Testis (tissue), 3 donors: ENCODE measurements around the gene CTBP2. TPM values are rescaled to one million over a fixed set of nuclear protein-coding genes. Genes with fewer than 3 reads are reported as not detected.

ENCODE experiments used
- DNase-seq: peaks from one replicate; pipeline ENCODE4 v3.0.0-alpha.2; 2019
- H3K27ac ChIP-seq, 2 donors: fragments of 200-600 bp; sonication (generic); one replicate each; pipeline ENCODE4 v1.5.1; 2019
- H3K27me3 ChIP-seq: fragments of 200-600 bp; sonication (generic); one replicate; pipeline ENCODE4 v1.5.1; 2019
- H3K36me3 ChIP-seq: fragments of 200-600 bp; sonication (generic); one replicate; pipeline ENCODE4 v1.5.1; 2017; ENCODE audit warnings: low read depth; ENCODE audit errors: missing control alignments
- H3K4me1 ChIP-seq: fragments of 200-600 bp; sonication (generic); one replicate; pipeline ENCODE4 v1.5.1; 2019
- H3K4me3 ChIP-seq, 2 donors: fragments of 200-600 bp; sonication (generic); one replicate each; pipeline ENCODE4 v1.5.1; 2017 to 2019
- H3K9me3 ChIP-seq: fragments of 200-600 bp; sonication (generic); one replicate; pipeline ENCODE4 v1.5.1; 2017
- POLR2A ChIP-seq: fragments of 450-650 bp; IDR thresholded peaks from one replicate; pipeline ENCODE4 v1.6.1; 2017; ENCODE audit warnings: antibody characterized with exemption, mild to moderate bottlenecking, moderate library complexity
- WGBS, 2 donors: methylation state at CpG; one replicate each; pipeline ENCODE4 v1.1.5; 2018; 5-methylcytosine and 5-hydroxymethylcytosine counted together
- intact Hi-C: fragments of 100-400 bp; cut with DNase I; formaldehyde crosslinking; loops from one replicate; pipeline ENCODE4 v1.15.1; 2023; ENCODE audit warnings: low total_unique reads
- polyA plus RNA-seq: library from polyadenylated mRNA; stranded (reverse); fragments of 350-450 nt; fragmentation: Illumina TruSeq; extraction: RNeasy Lipid Tissue Mini Kit (QIAGEN cat#74804); gene quantifications from one replicate; pipeline ENCODE4 v1.2.3, GENCODE V29; 2014; ENCODE audit warnings: low read depth, low replicate concordance; ENCODE audit not compliant: insufficient read depth
- total RNA-seq, 2 donors: library from RNA; depleted of rRNA; stranded (reverse); fragments of >200 nt; gene quantifications; one replicate each; pipeline ENCODE4 v1.2.3, GENCODE V29; 2016
- TF ChIP-seq, protein P1 (sequence below), 3 experiments: fragments of 450-650 bp in 2 of 3; fragments of 200-600 bp in 1 of 3; sonication (generic) in 1 of 3; IDR thresholded peaks; one replicate each; pipeline ENCODE4 v1.5.1; 2016 to 2019; ENCODE audit warnings: antibody characterized with exemption in 3 of 3, mild to moderate bottlenecking in 2 of 3, moderate library complexity in 1 of 3

CTBP2 gene
- total and polyA plus RNA-seq, 3 donors from 2014 or later: 44.7 to 79.5 (median 52.4) TPM

DNA sequence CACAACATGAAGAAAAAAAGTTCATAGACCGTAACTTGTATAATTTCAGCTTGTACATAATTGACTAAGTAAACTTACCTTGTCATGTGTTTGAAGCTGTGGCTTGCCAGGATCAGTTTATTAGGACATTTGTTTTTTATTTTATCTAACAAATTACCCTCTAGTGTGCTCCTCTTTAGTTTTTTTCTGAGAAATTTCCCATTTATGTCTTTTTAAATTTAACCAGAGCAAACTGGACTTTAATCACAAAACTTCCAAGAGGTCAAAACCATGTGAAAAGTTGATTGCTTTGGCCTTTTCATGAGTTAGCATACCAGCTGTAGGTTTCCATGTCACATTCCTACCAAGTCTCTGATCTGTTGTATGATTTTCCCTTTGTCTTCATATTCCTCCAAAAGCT, 176.0 kb downstream of the CTBP2 start:
- Histone ChIP-seq H3K4me3 (no peak overlapping the region), H3K9me3 (no peaks in the 10 kb centered on the region), H3K27ac (no peak overlapping the region), H3K4me1 (no peaks in the 10 kb centered on the region), H3K36me3 (no peaks in the 10 kb centered on the region), H3K27me3 (no peaks in the 10 kb centered on the region)
- 87 to 97% methylated on average over 1 of the region's 1 CpG for WGBS, 2 donors
- DNase-seq: no peak
- no peak for TF ChIP-seq POLR2A
- TF ChIP-seq, protein P1, sequence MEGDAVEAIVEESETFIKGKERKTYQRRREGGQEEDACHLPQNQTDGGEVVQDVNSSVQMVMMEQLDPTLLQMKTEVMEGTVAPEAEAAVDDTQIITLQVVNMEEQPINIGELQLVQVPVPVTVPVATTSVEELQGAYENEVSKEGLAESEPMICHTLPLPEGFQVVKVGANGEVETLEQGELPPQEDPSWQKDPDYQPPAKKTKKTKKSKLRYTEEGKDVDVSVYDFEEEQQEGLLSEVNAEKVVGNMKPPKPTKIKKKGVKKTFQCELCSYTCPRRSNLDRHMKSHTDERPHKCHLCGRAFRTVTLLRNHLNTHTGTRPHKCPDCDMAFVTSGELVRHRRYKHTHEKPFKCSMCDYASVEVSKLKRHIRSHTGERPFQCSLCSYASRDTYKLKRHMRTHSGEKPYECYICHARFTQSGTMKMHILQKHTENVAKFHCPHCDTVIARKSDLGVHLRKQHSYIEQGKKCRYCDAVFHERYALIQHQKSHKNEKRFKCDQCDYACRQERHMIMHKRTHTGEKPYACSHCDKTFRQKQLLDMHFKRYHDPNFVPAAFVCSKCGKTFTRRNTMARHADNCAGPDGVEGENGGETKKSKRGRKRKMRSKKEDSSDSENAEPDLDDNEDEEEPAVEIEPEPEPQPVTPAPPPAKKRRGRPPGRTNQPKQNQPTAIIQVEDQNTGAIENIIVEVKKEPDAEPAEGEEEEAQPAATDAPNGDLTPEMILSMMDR (IDR thresholded peaks at IDR 0.05): no peak
- intact Hi-C loops: no loop called here

DNA sequence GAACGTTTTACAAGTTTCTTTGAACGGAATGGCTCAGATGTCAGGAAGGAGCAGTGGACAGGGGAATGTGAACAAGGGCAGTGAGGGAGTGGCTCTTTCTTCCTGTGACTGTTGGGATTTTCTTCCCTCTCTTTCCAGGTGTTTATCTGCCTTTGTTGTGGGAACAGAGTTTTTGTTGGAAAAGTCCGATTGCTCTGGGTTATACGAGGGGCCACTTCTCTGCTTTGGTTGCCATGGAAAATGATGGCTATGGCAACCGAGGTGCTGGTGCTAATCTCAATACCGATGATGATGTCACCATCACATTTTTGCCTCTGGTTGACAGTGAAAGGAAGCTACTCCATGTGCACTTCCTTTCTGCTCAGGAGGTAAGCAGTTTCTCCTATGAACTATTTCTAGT, 177.0 kb downstream of the CTBP2 start:
- intact Hi-C loops: no loop called here
- no peak overlapping the region for H3K27ac ChIP-seq
- no peak overlapping the region for H3K4me3 ChIP-seq
- TF ChIP-seq, protein P1 (IDR thresholded peaks at IDR 0.05): no peak
- TF ChIP-seq POLR2A: no peak
- H3K9me3 ChIP-seq: no peaks in the 10 kb centered on the region
- H3K27me3 ChIP-seq: no peaks in the 10 kb centered on the region
- no peak for DNase-seq
- H3K4me1 ChIP-seq: no peaks in the 10 kb centered on the region
- H3K36me3 ChIP-seq: no peaks in the 10 kb centered on the region
- 68 to 72% methylated on average over 6 of the region's 6 CpGs for WGBS, 2 donors

DNA sequence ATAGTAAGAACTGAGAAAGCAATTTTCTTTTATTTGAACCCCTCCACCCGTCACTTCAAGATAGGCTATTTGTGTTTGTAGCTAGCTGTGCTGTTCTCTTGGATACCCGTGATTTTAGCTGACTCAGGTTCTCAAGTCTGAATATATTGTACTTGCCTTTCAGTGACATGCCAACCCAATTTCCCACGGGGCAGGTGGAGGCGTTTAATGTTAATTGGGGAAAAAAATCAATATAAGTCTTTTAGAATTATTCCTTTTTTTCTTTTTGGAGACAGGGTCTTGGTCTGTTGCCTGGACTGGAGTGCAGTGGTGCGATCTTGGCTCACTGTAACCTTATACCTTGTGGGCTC, 182.0 kb downstream of the CTBP2 start:
- Histone ChIP-seq H3K36me3 (no peaks in the 10 kb centered on the region), H3K27ac (no peak overlapping the region), H3K9me3 (no peaks in the 10 kb centered on the region), H3K4me3 (no peak overlapping the region), H3K4me1 (no peaks in the 10 kb centered on the region), H3K27me3 (no peaks in the 10 kb centered on the region)
- intact Hi-C loops: no loop called here
- 63 to 72% methylated on average over 5 of the region's 5 CpGs for WGBS, 2 donors
- DNase-seq: no peak
- TF ChIP-seq POLR2A: no peak
- TF ChIP-seq, protein P1 (IDR thresholded peaks at IDR 0.05): no peak

DNA sequence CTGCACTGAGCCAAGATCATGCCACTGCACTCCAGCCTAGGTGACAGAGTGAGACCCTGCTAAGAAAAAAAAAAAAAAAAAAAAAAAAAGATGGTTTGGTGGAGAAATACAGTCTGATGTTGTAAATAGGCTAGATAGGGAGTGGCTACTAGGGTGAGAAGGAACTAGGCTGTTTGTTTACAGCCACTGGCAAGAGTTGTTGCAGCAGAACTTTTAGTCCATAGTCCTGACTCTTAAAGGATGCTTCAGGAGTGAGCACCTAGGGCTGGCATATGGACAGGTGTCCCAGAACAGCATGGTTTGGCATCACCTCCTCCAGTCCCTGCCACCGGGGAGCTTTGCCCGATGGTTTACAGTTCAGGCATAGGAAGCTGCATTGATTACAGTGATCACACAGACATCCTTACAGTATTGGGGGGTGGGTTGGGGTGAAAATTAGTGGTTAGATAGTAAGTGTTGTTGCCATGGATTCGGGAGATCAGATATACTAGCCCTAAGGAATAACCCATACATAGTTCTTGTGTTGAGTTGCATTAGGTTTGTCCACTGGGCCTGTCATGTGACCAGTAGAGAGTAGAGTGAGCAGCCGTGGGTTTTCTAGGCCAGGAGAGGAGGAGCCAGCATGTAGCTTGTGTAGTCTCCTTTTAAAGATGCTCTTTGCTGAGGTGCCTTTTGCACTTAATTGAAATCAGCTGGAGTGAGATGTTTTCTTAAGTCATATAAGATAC, 182.6 kb downstream of the CTBP2 start:
- intact Hi-C loops: no loop called here

More for the DNA sequence above, 182.6 kb downstream of the CTBP2 start:
- Histone ChIP-seq H3K27ac (no peak overlapping the region), H3K36me3 (no peaks in the 10 kb centered on the region), H3K4me3 (no peak overlapping the region), H3K4me1 (no peaks in the 10 kb centered on the region), H3K9me3 (no peaks in the 10 kb centered on the region), H3K27me3 (no peaks in the 10 kb centered on the region)
- no peak for DNase-seq
- WGBS, 2 donors: 75 to 84% methylated on average over 3 to 4 of the region's 4 CpGs
- TF ChIP-seq, protein P1 (IDR thresholded peaks at IDR 0.05): no peak
- no peak for TF ChIP-seq POLR2A
